Measurements from ENCODE around the gene GXYLT1.

DNA sequence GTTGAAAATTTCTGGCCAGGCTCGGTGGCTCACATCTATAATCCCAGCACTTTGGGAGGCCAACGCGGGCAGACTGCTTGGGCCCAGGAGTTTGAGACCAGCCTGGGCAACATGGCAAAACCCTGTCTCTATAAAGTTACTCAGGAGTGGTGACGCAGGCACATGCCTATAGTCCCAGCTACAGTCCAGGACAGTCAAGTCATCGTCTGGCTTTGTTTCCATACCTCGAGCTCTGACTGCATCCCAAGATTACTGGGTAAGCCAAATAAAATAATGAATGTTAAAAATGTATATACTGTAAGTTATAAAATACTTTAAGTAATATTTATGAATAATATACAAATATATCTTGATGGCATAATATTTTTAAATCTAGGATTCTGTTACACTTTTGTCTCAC, 23.0 kb upstream of the GXYLT1 start:
- TF ChIP-seq, protein P1, sequence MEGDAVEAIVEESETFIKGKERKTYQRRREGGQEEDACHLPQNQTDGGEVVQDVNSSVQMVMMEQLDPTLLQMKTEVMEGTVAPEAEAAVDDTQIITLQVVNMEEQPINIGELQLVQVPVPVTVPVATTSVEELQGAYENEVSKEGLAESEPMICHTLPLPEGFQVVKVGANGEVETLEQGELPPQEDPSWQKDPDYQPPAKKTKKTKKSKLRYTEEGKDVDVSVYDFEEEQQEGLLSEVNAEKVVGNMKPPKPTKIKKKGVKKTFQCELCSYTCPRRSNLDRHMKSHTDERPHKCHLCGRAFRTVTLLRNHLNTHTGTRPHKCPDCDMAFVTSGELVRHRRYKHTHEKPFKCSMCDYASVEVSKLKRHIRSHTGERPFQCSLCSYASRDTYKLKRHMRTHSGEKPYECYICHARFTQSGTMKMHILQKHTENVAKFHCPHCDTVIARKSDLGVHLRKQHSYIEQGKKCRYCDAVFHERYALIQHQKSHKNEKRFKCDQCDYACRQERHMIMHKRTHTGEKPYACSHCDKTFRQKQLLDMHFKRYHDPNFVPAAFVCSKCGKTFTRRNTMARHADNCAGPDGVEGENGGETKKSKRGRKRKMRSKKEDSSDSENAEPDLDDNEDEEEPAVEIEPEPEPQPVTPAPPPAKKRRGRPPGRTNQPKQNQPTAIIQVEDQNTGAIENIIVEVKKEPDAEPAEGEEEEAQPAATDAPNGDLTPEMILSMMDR (IDR thresholded peaks at IDR 0.05), result no peak
- TF ChIP-seq POLR2A (IDR thresholded peaks at IDR 0.05), result no peak

Data from body of pancreas (tissue), 4 donors.